ENCODE measurements around the gene CERS5. TPM values are rescaled to one million over a fixed set of nuclear protein-coding genes. Genes with fewer than 3 reads are reported as not detected.

The CERS5 gene
- total RNA-seq, 2 experiments from 2014 or later = 33.9 to 39.5 TPM

DNA sequence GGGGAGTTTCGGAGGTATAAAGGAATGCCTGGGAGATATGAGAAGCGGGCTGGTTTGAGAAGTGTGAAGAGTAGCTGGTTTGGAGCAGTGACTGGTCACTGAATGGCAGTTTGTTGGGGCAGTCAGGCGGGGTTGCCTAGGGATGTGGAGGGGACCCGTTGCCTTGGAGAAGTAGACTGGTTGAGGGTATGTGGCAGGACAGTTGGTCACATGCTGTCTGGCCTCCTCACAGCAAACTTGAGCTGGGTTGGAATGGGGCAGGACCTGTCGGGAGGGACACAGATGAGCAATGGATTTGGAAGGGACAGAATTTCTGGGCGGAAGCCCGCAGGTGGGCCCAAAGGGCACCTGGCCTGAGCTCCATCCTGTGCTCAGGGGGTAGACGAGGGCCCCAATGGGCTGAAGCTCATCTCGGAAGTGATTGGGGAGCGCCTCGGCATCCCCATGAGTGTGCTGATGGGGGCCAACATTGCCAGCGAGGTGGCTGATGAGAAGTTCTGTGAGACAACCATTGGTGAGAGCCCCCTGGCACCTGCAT, 61.2 kb downstream of the CERS5 start:
- TF ChIP-seq, protein P1, sequence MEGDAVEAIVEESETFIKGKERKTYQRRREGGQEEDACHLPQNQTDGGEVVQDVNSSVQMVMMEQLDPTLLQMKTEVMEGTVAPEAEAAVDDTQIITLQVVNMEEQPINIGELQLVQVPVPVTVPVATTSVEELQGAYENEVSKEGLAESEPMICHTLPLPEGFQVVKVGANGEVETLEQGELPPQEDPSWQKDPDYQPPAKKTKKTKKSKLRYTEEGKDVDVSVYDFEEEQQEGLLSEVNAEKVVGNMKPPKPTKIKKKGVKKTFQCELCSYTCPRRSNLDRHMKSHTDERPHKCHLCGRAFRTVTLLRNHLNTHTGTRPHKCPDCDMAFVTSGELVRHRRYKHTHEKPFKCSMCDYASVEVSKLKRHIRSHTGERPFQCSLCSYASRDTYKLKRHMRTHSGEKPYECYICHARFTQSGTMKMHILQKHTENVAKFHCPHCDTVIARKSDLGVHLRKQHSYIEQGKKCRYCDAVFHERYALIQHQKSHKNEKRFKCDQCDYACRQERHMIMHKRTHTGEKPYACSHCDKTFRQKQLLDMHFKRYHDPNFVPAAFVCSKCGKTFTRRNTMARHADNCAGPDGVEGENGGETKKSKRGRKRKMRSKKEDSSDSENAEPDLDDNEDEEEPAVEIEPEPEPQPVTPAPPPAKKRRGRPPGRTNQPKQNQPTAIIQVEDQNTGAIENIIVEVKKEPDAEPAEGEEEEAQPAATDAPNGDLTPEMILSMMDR (IDR thresholded peaks at IDR 0.05) = no peak
- ATAC-seq (no peak), DNase-seq (no peak)
- Mint-ChIP-seq H3K9me3 (no peaks in the 10 kb centered on the region), H3K4me1 (ENCODE audit: low read depth) (peaks cover 10% of the 10 kb centered on the region), H3K27me3 (no peaks in the 10 kb centered on the region), H3K36me3 (ENCODE audit: low read depth) (peaks cover 4% of the 10 kb centered on the region), H3K4me3 (no peak overlapping the region), H3K27ac (no peak overlapping the region)
- intact Hi-C loops (cut with micrococcal nuclease) = no loop called here
- ChIA-PET POLR2A (interaction anchor here (0.6 kb wide), 1 partner anchor 1748 kb away, joined by 3 read pairs; no protein-coding TSS in a partner anchor), CTCF (interaction anchor here (1.2 to 1.4 kb wide), 5 partner anchors 16 to 139 kb away, joined by 3 to 6 read pairs (median 3); partner anchors contain the start of gene SMARCD1)

- ATAC-seq = no peak
- H3K4me1 Mint-ChIP-seq (ENCODE audit: low read depth) = no peaks in the 10 kb centered on the region
- POLR2A ChIA-PET = interaction anchor here (1.3 kb wide), 1 partner anchor 20 kb away, joined by 5 read pairs; no protein-coding TSS in a partner anchor
Measured at GRCh38 chr12:50104417-50105366, 62.5 kb downstream of the CERS5 start.

GRCh38 chr12:50103767-50104321, 63.3 kb downstream of the CERS5 start, which contains the start of gene GPD1:
Gene GPD1 (plus strand): TSS chr12:50104008. CDS start chr12:50104051, 43 bp downstream.
- TF ChIP-seq, protein P1 (IDR thresholded peaks at IDR 0.05) = no peak

More at GRCh38 chr12:50104417-50105366, 62.5 kb downstream of the CERS5 start:
- CTCF ChIA-PET = interaction anchor here (1.4 to 6.7 kb wide), 4 partner anchors 16 to 210 kb away, joined by 3 to 32 read pairs (median 4); partner anchors contain the start of gene SMARCD1
- no peak overlapping the region for H3K4me3 Mint-ChIP-seq
- H3K27ac Mint-ChIP-seq = no peak overlapping the region
- no peaks in the 10 kb centered on the region for H3K9me3 Mint-ChIP-seq
- TF ChIP-seq, protein P1 (IDR thresholded peaks at IDR 0.05) = no peak
- H3K36me3 Mint-ChIP-seq (ENCODE audit: low read depth) = peaks cover 10% of the 10 kb centered on the region
- no peak for DNase-seq
- intact Hi-C loops (cut with micrococcal nuclease) = no loop called here
- no peaks in the 10 kb centered on the region for H3K27me3 Mint-ChIP-seq

DNA sequence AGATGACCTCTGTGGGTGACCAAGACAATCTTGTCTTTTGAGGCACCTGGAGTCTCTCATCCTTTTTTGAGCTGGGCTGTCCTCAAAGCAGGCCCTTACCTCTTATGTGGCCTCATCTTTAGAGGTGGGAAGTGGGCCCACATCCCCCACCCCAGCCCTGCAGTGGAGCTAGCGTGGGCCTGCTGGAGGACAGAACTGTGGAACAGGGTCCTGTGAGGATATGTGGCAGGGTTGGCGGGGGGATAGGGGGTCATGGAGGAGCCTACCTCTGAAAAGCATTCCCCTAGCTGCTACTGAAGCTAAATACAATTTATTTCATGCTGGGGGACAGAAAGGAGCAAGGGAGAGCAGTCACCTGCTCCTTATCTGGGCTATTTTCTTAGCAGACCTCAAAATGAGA, 63.8 kb downstream of the CERS5 start:
- H3K27ac Mint-ChIP-seq = no peak overlapping the region
- peaks cover 19% of the 10 kb centered on the region for H3K36me3 Mint-ChIP-seq (ENCODE audit: low read depth)
- TF ChIP-seq, protein P1 (IDR thresholded peaks at IDR 0.05) = no peak
- POLR2A ChIA-PET = interaction anchor here (0.9 to 1.3 kb wide), 2 partner anchors 9 to 19 kb away, joined by 3 to 5 read pairs; no protein-coding TSS in a partner anchor
- H3K4me1 Mint-ChIP-seq (ENCODE audit: low read depth) = no peaks in the 10 kb centered on the region
- no peaks in the 10 kb centered on the region for H3K9me3 Mint-ChIP-seq
- H3K27me3 Mint-ChIP-seq = no peaks in the 10 kb centered on the region
- ATAC-seq = no peak
- no peak overlapping the region for H3K4me3 Mint-ChIP-seq
- CTCF ChIA-PET = interaction anchor here (0.6 to 6.7 kb wide), 6 partner anchors 8 to 72 kb away, joined by 3 to 54 read pairs (median 4); partner anchors contain the start of genes CERS5, COX14 and SMARCD1
- intact Hi-C loops (cut with micrococcal nuclease) = no loop called here
- DNase-seq = no peak

More at GRCh38 chr12:50103767-50104321, 63.3 kb downstream of the CERS5 start, which contains the start of gene GPD1:
- Mint-ChIP-seq H3K4me3 (no peak within 1 kb of the TSS), H3K27ac (peak within 1 kb of the TSS; percentile 20), H3K36me3 (ENCODE audit: low read depth) (peaks cover 16% of the 10 kb centered on the region), H3K9me3 (no peaks in the 10 kb centered on the region), H3K27me3 (no peaks in the 10 kb centered on the region), H3K4me1 (ENCODE audit: low read depth) (no peaks in the 10 kb centered on the region)
- ATAC-seq = peak; percentile 84
- DNase-seq = peak; percentile 50
- ChIA-PET CTCF (interaction anchor here (0.6 to 6.7 kb wide), 7 partner anchors 7 to 211 kb away, joined by 3 to 54 read pairs (median 3); partner anchors contain the start of genes CERS5, COX14 and SMARCD1), POLR2A (interaction anchor here (0.9 to 1.3 kb wide), 2 partner anchors 9 to 19 kb away, joined by 3 to 5 read pairs; no protein-coding TSS in a partner anchor)
- intact Hi-C loops (cut with micrococcal nuclease) = no loop called here
